SJSA1 (cell line): ENCODE results near the gene CAPRIN2. TPM values are rescaled to one million over a fixed set of nuclear protein-coding genes. Genes with fewer than 3 reads are reported as not detected.

ENCODE experiments used
- DNase-seq, 2 experiments: peaks; one replicate each; pipeline ENCODE4 v3.0.0-alpha.2; 2015 to 2020; ENCODE audit warnings: low spot score in 2 of 2, low read depth in 1 of 2
- H3K27ac ChIP-seq: fragments of 250-450 bp; sonication (Bioruptor Pico); 2 replicates; pipeline ENCODE4 v1.5.1; 2020; ENCODE audit warnings: mild to moderate bottlenecking, moderate library complexity
- H3K27me3 ChIP-seq: fragments of 250-450 bp; sonication (Bioruptor Pico); replicated peaks from 2 replicates; pipeline ENCODE4 v1.5.1; 2020; ENCODE audit warnings: mild to moderate bottlenecking, moderate library complexity
- H3K36me3 ChIP-seq: fragments of 250-450 bp; sonication (Bioruptor Pico); 2 replicates; pipeline ENCODE4 v1.5.1; 2020; ENCODE audit warnings: mild to moderate bottlenecking
- H3K4me1 ChIP-seq: fragments of 250-450 bp; sonication (Bioruptor Pico); replicated peaks from 2 replicates; pipeline ENCODE4 v1.6.1; 2021; ENCODE audit warnings: mild to moderate bottlenecking
- H3K4me3 ChIP-seq: fragments of 250-450 bp; sonication (Bioruptor Pico); 2 replicates; pipeline ENCODE4 v1.5.1; 2020; ENCODE audit warnings: mild to moderate bottlenecking
- H3K9me3 ChIP-seq: fragments of 250-450 bp; sonication (Bioruptor Pico); replicated peaks from 2 replicates; pipeline ENCODE4 v1.5.1; 2020; ENCODE audit warnings: mild to moderate bottlenecking
- total RNA-seq: library from RNA; depleted of rRNA; stranded (reverse); fragments of >200 nt; shearing (Covaris generic); gene quantifications from 2 replicates; pipeline ENCODE4 v1.2.3, GENCODE V29; 2014

Gene CAPRIN2
- total RNA-seq, 1 experiment from 2014 or later, result 36.5 TPM

GRCh38 chr12:30753751-30754382, 884 bp downstream of the CAPRIN2 start:
- DNase-seq, result peak in 1 of 2 experiments; percentile 40
- Histone ChIP-seq H3K36me3 (peaks cover 22% of the 10 kb centered on the region), H3K27ac (no peak overlapping the region; the same call in 1 of the 2 replicates), H3K4me3 (peak overlapping the region; percentile 89), H3K27me3 (no peaks in the 10 kb centered on the region), H3K9me3 (no peaks in the 10 kb centered on the region), H3K4me1 (peaks cover 12% of the 10 kb centered on the region)

- peaks cover 26% of the 10 kb centered on the region for H3K36me3 ChIP-seq
- H3K4me3 ChIP-seq, result peak overlapping the region; percentile 89
- DNase-seq, result peak; percentile 34 to 49
- no peaks in the 10 kb centered on the region for H3K9me3 ChIP-seq
- peaks cover 12% of the 10 kb centered on the region for H3K4me1 ChIP-seq
- H3K27ac ChIP-seq, result no peak overlapping the region
- H3K27me3 ChIP-seq, result no peaks in the 10 kb centered on the region
These were observed 1.5 kb downstream of the CAPRIN2 start for GRCh38 chr12:30753233-30753632.

GRCh38 chr12:30752255-30752654, 2.5 kb downstream of the CAPRIN2 start:
- H3K9me3 ChIP-seq, result no peaks in the 10 kb centered on the region
- DNase-seq, result no peak
- H3K4me3 ChIP-seq, result no peak overlapping the region
- H3K27ac ChIP-seq, result no peak overlapping the region
- H3K27me3 ChIP-seq, result no peaks in the 10 kb centered on the region
- peaks cover 12% of the 10 kb centered on the region for H3K4me1 ChIP-seq
- H3K36me3 ChIP-seq, result peaks cover 34% of the 10 kb centered on the region

- DNase-seq, result no peak
- peaks cover 6% of the 10 kb centered on the region for H3K4me1 ChIP-seq
- no peaks in the 10 kb centered on the region for H3K27me3 ChIP-seq
- H3K36me3 ChIP-seq, result peaks cover 44% of the 10 kb centered on the region
- no peak overlapping the region for H3K27ac ChIP-seq
- no peak overlapping the region for H3K4me3 ChIP-seq
- no peaks in the 10 kb centered on the region for H3K9me3 ChIP-seq
These were observed 6.6 kb downstream of the CAPRIN2 start for GRCh38 chr12:30748147-30748546.

- DNase-seq, result no peak
- no peaks in the 10 kb centered on the region for H3K27me3 ChIP-seq
- no peaks in the 10 kb centered on the region for H3K4me1 ChIP-seq
- H3K9me3 ChIP-seq, result no peaks in the 10 kb centered on the region
- H3K27ac ChIP-seq, result no peak overlapping the region
- no peak overlapping the region for H3K4me3 ChIP-seq
- H3K36me3 ChIP-seq, result peaks cover 41% of the 10 kb centered on the region
These were observed 8.6 kb downstream of the CAPRIN2 start for GRCh38 chr12:30746190-30746589.

GRCh38 chr12:30744321-30744720, 10.4 kb downstream of the CAPRIN2 start:
- no peak overlapping the region for H3K4me3 ChIP-seq
- DNase-seq, result no peak
- no peaks in the 10 kb centered on the region for H3K9me3 ChIP-seq
- H3K36me3 ChIP-seq, result peaks cover 37% of the 10 kb centered on the region
- H3K4me1 ChIP-seq, result no peaks in the 10 kb centered on the region
- no peak overlapping the region for H3K27ac ChIP-seq
- no peaks in the 10 kb centered on the region for H3K27me3 ChIP-seq

- Histone ChIP-seq H3K36me3 (peaks cover 36% of the 10 kb centered on the region), H3K27ac (no peak overlapping the region), H3K4me3 (no peak overlapping the region), H3K9me3 (no peaks in the 10 kb centered on the region; the same call in 1 of the 2 replicates), H3K27me3 (no peaks in the 10 kb centered on the region), H3K4me1 (no peaks in the 10 kb centered on the region)
- no peak for DNase-seq
These were observed 14.5 kb downstream of the CAPRIN2 start for GRCh38 chr12:30740274-30740673.

GRCh38 chr12:30739020-30739419, 15.7 kb downstream of the CAPRIN2 start:
- no peak for DNase-seq
- no peaks in the 10 kb centered on the region for H3K4me1 ChIP-seq
- no peak overlapping the region for H3K27ac ChIP-seq
- H3K9me3 ChIP-seq, result no peaks in the 10 kb centered on the region; the same call in 1 of the 2 replicates
- peaks cover 46% of the 10 kb centered on the region for H3K36me3 ChIP-seq
- no peaks in the 10 kb centered on the region for H3K27me3 ChIP-seq
- H3K4me3 ChIP-seq, result no peak overlapping the region

GRCh38 chr12:30732954-30733637, 21.7 kb downstream of the CAPRIN2 start:
- H3K36me3 ChIP-seq, result peaks cover 65% of the 10 kb centered on the region
- H3K27ac ChIP-seq, result no peak overlapping the region
- no peaks in the 10 kb centered on the region for H3K4me1 ChIP-seq
- no peak overlapping the region for H3K4me3 ChIP-seq
- no peaks in the 10 kb centered on the region for H3K27me3 ChIP-seq
- no peak for DNase-seq
- H3K9me3 ChIP-seq, result no peaks in the 10 kb centered on the region

GRCh38 chr12:30730011-30730410, 24.7 kb downstream of the CAPRIN2 start:
- Histone ChIP-seq H3K27ac (no peak overlapping the region), H3K27me3 (no peaks in the 10 kb centered on the region), H3K4me1 (peaks cover 15% of the 10 kb centered on the region), H3K9me3 (no peaks in the 10 kb centered on the region), H3K36me3 (peaks cover 54% of the 10 kb centered on the region), H3K4me3 (no peak overlapping the region)
- DNase-seq, result no peak

GRCh38 chr12:30729547-30729946, 25.2 kb downstream of the CAPRIN2 start:
- no peak overlapping the region for H3K4me3 ChIP-seq
- no peaks in the 10 kb centered on the region for H3K27me3 ChIP-seq
- H3K4me1 ChIP-seq, result peaks cover 17% of the 10 kb centered on the region
- DNase-seq, result no peak
- peaks cover 53% of the 10 kb centered on the region for H3K36me3 ChIP-seq
- H3K27ac ChIP-seq, result no peak overlapping the region
- no peaks in the 10 kb centered on the region for H3K9me3 ChIP-seq

GRCh38 chr12:30726647-30727046, 28.1 kb downstream of the CAPRIN2 start:
- Histone ChIP-seq H3K27me3 (no peaks in the 10 kb centered on the region), H3K9me3 (no peaks in the 10 kb centered on the region), H3K4me3 (no peak overlapping the region), H3K36me3 (peaks cover 47% of the 10 kb centered on the region), H3K27ac (no peak overlapping the region), H3K4me1 (peaks cover 17% of the 10 kb centered on the region)
- DNase-seq, result no peak

- no peaks in the 10 kb centered on the region for H3K27me3 ChIP-seq
- no peak overlapping the region for H3K4me3 ChIP-seq
- peak overlapping the region; percentile 43 for H3K27ac ChIP-seq
- H3K36me3 ChIP-seq, result peaks cover 45% of the 10 kb centered on the region
- H3K4me1 ChIP-seq, result peaks cover 17% of the 10 kb centered on the region
- peak in 1 of 2 experiments; percentile 50 for DNase-seq
- no peaks in the 10 kb centered on the region for H3K9me3 ChIP-seq
These were observed 29.0 kb downstream of the CAPRIN2 start for GRCh38 chr12:30725739-30726138.

GRCh38 chr12:30719060-30719459, 35.7 kb downstream of the CAPRIN2 start:
- no peaks in the 10 kb centered on the region for H3K9me3 ChIP-seq
- H3K4me3 ChIP-seq, result no peak overlapping the region
- H3K27me3 ChIP-seq, result no peaks in the 10 kb centered on the region
- DNase-seq, result peak; percentile 85 to 86
- H3K27ac ChIP-seq, result peak overlapping the region; percentile 86
- H3K36me3 ChIP-seq, result peaks cover 57% of the 10 kb centered on the region
- H3K4me1 ChIP-seq, result peaks cover 25% of the 10 kb centered on the region
